WTC11 (cell line): Measurements from ENCODE around the gene GATB. TPM values are rescaled to one million over a fixed set of nuclear protein-coding genes. Genes with fewer than 3 reads are reported as not detected.

Experiments
- ATAC-seq: fragments of 200-7000 bp; cut with Tn5 transposase; 2 replicates; pipeline ENCODE4 v1.10.0; 2021; ENCODE audit warnings: mild to moderate bottlenecking, moderate library complexity
- CTCF ChIA-PET: fragments of 300-600 bp; sonication (Branson Sonifier 250); formaldehyde crosslinking; loops from one replicate; lab custom pipeline; 2021; ENCODE audit warnings: antibody characterized with exemption; lab: Charles Lee
- POLR2A ChIA-PET: fragments of 350-600 bp; sonication (Branson Sonifier 250); formaldehyde crosslinking; loops from one replicate; lab custom pipeline; 2021; ENCODE audit warnings: antibody characterized with exemption; lab: Charles Lee
- DNase-seq: peaks from one replicate; pipeline ENCODE4 v3.0.0; 2021; ENCODE audit warnings: low spot score
- H3K27ac Mint-ChIP-seq: 2 replicates; pipeline ENCODE4 v1.8.0; 2021; ENCODE audit warnings: mixed read lengths
- H3K27me3 Mint-ChIP-seq: 2 replicates; pipeline ENCODE4 v1.8.0; 2021; ENCODE audit warnings: low read depth, mild to moderate bottlenecking, moderate library complexity, mixed read lengths
- H3K36me3 Mint-ChIP-seq: 2 replicates; pipeline ENCODE4 v1.8.0; 2021; ENCODE audit warnings: mixed read lengths
- H3K4me1 Mint-ChIP-seq: 2 replicates; pipeline ENCODE4 v1.8.0; 2022; ENCODE audit warnings: mixed read lengths
- H3K4me3 Mint-ChIP-seq: 2 replicates; pipeline ENCODE4 v1.8.0; 2021; ENCODE audit warnings: mild to moderate bottlenecking, moderate library complexity, mixed read lengths
- H3K9me3 Mint-ChIP-seq: 2 replicates; pipeline ENCODE4 v1.8.0; 2021; ENCODE audit warnings: mixed read lengths
- CREM ChIP-seq: sonication (generic); formaldehyde crosslinking; IDR thresholded peaks from 2 replicates; pipeline ENCODE4 v1.8.1; 2022; ENCODE audit warnings: mild to moderate bottlenecking, missing genetic modification reagents, moderate library complexity
- ELF4 ChIP-seq: sonication (generic); formaldehyde crosslinking; IDR thresholded peaks from 2 replicates; pipeline ENCODE4 v1.8.1; 2022; ENCODE audit warnings: low read depth, mild to moderate bottlenecking, moderate library complexity, missing genetic modification reagents
- EMX1 ChIP-seq: fragments of 250-450 bp; sonication (Bioruptor Pico); IDR thresholded peaks from 2 replicates; pipeline ENCODE4 v1.8.0; 2021; ENCODE audit warnings: mild to moderate bottlenecking
- ETV6 ChIP-seq: sonication (generic); formaldehyde crosslinking; IDR thresholded peaks from 2 replicates; pipeline ENCODE4 v1.8.1; 2022; ENCODE audit warnings: mild to moderate bottlenecking, missing genetic modification reagents
- HMGA2 ChIP-seq: fragments of 250-450 bp; sonication (Bioruptor Pico); IDR thresholded peaks from 2 replicates; pipeline ENCODE4 v1.4.0; 2021; ENCODE audit warnings: mild to moderate bottlenecking, moderate library complexity
- PRRX2 ChIP-seq: fragments of 250-450 bp; sonication (Bioruptor Pico); IDR thresholded peaks from 2 replicates; pipeline ENCODE4 v1.8.0; 2021; ENCODE audit warnings: mild to moderate bottlenecking
- ZBTB21 ChIP-seq: sonication (generic); formaldehyde crosslinking; IDR thresholded peaks from 2 replicates; pipeline ENCODE4 v1.8.1; 2023; ENCODE audit warnings: mild to moderate bottlenecking, missing genetic modification reagents, borderline replicate concordance
- total RNA-seq: library from RNA; stranded (reverse); gene quantifications from 3 replicates; pipeline ENCODE4 v1.2.3, GENCODE V29; 2021
- TF ChIP-seq, protein P1 (sequence below): sonication (generic); formaldehyde crosslinking; IDR thresholded peaks from 2 replicates; pipeline ENCODE4 v1.8.0; 2022; ENCODE audit warnings: missing genetic modification reagents
- TF ChIP-seq, protein P2 (sequence below): fragments of 200-600 bp; IDR thresholded peaks from 2 replicates; pipeline ENCODE4 v1.8.0; 2022; ENCODE audit warnings: antibody characterized with exemption
- TF ChIP-seq, protein P3 (sequence below): sonication (generic); formaldehyde crosslinking; IDR thresholded peaks from 2 replicates; pipeline ENCODE4 v1.8.1; 2022; ENCODE audit warnings: low read depth, missing genetic modification reagents, borderline replicate concordance
- TF ChIP-seq, protein P4 (sequence below): sonication (generic); formaldehyde crosslinking; IDR thresholded peaks from 2 replicates; pipeline ENCODE4 v1.8.1; 2022; ENCODE audit warnings: low read depth, mild to moderate bottlenecking, moderate library complexity, missing genetic modification reagents, borderline replicate concordance
- TF ChIP-seq, protein P5 (sequence below): fragments of 250-450 bp; sonication (Bioruptor Pico); IDR thresholded peaks from 2 replicates; pipeline ENCODE4 v1.8.0; 2021; ENCODE audit warnings: mild to moderate bottlenecking
- TF ChIP-seq, protein P6 (sequence below): sonication (generic); formaldehyde crosslinking; IDR thresholded peaks from 2 replicates; pipeline ENCODE4 v1.8.1; 2023; ENCODE audit warnings: mild to moderate bottlenecking, missing genetic modification reagents, borderline replicate concordance
- TF ChIP-seq, protein P7 (sequence below): sonication (generic); formaldehyde crosslinking; IDR thresholded peaks from 2 replicates; pipeline ENCODE4 v1.8.1; 2023; ENCODE audit warnings: mild to moderate bottlenecking, moderate library complexity, missing genetic modification reagents

GATB gene
- total RNA-seq, 1 experiment from 2014 or later, result 22.7 TPM

DNA sequence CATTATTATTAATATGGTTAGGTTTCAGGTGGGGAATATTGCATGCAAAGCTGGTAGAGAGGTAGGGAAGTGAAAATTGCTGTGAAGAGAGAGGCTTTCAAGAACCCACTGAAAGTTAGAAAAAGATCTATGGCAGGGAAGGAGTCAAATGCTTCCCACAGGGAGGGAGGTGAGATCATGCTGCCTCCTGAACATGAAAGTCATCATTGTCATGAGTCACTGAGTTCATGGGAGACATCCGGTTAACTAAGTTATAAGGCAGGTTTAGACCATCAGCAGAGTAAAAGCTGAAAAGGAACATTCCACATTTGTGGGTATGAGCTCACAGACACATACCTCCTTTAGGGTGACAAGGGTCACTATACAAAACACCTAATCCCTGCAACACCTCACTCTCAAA is 16.2 kb downstream of the GATB start:
- no peak overlapping the region for H3K27ac Mint-ChIP-seq
- peaks cover 20% of the 10 kb centered on the region for H3K4me1 Mint-ChIP-seq

More for the DNA sequence above, 16.2 kb downstream of the GATB start:
- ATAC-seq (no peak), DNase-seq (no peak)
- POLR2A ChIA-PET, result no interaction called here
- Mint-ChIP-seq H3K36me3 (peaks cover 3% of the 10 kb centered on the region; the same call in 1 of the 2 replicates), H3K27me3 (no peaks in the 10 kb centered on the region), H3K9me3 (no peaks in the 10 kb centered on the region), H3K4me3 (no peak overlapping the region)
- TF ChIP-seq, protein P1, sequence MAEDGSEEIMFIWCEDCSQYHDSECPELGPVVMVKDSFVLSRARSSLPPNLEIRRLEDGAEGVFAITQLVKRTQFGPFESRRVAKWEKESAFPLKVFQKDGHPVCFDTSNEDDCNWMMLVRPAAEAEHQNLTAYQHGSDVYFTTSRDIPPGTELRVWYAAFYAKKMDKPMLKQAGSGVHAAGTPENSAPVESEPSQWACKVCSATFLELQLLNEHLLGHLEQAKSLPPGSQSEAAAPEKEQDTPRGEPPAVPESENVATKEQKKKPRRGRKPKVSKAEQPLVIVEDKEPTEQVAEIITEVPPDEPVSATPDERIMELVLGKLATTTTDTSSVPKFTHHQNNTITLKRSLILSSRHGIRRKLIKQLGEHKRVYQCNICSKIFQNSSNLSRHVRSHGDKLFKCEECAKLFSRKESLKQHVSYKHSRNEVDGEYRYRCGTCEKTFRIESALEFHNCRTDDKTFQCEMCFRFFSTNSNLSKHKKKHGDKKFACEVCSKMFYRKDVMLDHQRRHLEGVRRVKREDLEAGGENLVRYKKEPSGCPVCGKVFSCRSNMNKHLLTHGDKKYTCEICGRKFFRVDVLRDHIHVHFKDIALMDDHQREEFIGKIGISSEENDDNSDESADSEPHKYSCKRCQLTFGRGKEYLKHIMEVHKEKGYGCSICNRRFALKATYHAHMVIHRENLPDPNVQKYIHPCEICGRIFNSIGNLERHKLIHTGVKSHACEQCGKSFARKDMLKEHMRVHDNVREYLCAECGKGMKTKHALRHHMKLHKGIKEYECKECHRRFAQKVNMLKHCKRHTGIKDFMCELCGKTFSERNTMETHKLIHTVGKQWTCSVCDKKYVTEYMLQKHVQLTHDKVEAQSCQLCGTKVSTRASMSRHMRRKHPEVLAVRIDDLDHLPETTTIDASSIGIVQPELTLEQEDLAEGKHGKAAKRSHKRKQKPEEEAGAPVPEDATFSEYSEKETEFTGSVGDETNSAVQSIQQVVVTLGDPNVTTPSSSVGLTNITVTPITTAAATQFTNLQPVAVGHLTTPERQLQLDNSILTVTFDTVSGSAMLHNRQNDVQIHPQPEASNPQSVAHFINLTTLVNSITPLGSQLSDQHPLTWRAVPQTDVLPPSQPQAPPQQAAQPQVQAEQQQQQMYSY (CRISPR knock-in tag), result no peak
- TF ChIP-seq, protein P2, sequence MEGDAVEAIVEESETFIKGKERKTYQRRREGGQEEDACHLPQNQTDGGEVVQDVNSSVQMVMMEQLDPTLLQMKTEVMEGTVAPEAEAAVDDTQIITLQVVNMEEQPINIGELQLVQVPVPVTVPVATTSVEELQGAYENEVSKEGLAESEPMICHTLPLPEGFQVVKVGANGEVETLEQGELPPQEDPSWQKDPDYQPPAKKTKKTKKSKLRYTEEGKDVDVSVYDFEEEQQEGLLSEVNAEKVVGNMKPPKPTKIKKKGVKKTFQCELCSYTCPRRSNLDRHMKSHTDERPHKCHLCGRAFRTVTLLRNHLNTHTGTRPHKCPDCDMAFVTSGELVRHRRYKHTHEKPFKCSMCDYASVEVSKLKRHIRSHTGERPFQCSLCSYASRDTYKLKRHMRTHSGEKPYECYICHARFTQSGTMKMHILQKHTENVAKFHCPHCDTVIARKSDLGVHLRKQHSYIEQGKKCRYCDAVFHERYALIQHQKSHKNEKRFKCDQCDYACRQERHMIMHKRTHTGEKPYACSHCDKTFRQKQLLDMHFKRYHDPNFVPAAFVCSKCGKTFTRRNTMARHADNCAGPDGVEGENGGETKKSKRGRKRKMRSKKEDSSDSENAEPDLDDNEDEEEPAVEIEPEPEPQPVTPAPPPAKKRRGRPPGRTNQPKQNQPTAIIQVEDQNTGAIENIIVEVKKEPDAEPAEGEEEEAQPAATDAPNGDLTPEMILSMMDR, result no peak
- TF ChIP-seq, protein P3, sequence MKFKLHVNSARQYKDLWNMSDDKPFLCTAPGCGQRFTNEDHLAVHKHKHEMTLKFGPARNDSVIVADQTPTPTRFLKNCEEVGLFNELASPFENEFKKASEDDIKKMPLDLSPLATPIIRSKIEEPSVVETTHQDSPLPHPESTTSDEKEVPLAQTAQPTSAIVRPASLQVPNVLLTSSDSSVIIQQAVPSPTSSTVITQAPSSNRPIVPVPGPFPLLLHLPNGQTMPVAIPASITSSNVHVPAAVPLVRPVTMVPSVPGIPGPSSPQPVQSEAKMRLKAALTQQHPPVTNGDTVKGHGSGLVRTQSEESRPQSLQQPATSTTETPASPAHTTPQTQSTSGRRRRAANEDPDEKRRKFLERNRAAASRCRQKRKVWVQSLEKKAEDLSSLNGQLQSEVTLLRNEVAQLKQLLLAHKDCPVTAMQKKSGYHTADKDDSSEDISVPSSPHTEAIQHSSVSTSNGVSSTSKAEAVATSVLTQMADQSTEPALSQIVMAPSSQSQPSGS (CRISPR knock-in tag), result no peak
- TF ChIP-seq PRRX2 (CRISPR knock-in tag) (no peak), ETV6 (CRISPR knock-in tag) (no peak), ELF4 (no peak), ZBTB21 (CRISPR knock-in tag) (no peak), EMX1 (CRISPR knock-in tag) (no peak), HMGA2 (CRISPR knock-in tag) (no peak), CREM (CRISPR knock-in tag) (no peak)
- TF ChIP-seq, protein P4, sequence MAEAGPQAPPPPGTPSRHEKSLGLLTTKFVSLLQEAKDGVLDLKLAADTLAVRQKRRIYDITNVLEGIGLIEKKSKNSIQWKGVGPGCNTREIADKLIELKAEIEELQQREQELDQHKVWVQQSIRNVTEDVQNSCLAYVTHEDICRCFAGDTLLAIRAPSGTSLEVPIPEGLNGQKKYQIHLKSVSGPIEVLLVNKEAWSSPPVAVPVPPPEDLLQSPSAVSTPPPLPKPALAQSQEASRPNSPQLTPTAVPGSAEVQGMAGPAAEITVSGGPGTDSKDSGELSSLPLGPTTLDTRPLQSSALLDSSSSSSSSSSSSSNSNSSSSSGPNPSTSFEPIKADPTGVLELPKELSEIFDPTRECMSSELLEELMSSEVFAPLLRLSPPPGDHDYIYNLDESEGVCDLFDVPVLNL (CRISPR knock-in tag), result no peak
- TF ChIP-seq, protein P5, sequence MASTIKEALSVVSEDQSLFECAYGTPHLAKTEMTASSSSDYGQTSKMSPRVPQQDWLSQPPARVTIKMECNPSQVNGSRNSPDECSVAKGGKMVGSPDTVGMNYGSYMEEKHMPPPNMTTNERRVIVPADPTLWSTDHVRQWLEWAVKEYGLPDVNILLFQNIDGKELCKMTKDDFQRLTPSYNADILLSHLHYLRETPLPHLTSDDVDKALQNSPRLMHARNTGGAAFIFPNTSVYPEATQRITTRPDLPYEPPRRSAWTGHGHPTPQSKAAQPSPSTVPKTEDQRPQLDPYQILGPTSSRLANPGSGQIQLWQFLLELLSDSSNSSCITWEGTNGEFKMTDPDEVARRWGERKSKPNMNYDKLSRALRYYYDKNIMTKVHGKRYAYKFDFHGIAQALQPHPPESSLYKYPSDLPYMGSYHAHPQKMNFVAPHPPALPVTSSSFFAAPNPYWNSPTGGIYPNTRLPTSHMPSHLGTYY, result no peak
- TF ChIP-seq, protein P6, sequence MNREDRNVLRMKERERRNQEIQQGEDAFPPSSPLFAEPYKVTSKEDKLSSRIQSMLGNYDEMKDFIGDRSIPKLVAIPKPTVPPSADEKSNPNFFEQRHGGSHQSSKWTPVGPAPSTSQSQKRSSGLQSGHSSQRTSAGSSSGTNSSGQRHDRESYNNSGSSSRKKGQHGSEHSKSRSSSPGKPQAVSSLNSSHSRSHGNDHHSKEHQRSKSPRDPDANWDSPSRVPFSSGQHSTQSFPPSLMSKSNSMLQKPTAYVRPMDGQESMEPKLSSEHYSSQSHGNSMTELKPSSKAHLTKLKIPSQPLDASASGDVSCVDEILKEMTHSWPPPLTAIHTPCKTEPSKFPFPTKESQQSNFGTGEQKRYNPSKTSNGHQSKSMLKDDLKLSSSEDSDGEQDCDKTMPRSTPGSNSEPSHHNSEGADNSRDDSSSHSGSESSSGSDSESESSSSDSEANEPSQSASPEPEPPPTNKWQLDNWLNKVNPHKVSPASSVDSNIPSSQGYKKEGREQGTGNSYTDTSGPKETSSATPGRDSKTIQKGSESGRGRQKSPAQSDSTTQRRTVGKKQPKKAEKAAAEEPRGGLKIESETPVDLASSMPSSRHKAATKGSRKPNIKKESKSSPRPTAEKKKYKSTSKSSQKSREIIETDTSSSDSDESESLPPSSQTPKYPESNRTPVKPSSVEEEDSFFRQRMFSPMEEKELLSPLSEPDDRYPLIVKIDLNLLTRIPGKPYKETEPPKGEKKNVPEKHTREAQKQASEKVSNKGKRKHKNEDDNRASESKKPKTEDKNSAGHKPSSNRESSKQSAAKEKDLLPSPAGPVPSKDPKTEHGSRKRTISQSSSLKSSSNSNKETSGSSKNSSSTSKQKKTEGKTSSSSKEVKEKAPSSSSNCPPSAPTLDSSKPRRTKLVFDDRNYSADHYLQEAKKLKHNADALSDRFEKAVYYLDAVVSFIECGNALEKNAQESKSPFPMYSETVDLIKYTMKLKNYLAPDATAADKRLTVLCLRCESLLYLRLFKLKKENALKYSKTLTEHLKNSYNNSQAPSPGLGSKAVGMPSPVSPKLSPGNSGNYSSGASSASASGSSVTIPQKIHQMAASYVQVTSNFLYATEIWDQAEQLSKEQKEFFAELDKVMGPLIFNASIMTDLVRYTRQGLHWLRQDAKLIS (CRISPR knock-in tag), result no peak
- TF ChIP-seq, protein P7, sequence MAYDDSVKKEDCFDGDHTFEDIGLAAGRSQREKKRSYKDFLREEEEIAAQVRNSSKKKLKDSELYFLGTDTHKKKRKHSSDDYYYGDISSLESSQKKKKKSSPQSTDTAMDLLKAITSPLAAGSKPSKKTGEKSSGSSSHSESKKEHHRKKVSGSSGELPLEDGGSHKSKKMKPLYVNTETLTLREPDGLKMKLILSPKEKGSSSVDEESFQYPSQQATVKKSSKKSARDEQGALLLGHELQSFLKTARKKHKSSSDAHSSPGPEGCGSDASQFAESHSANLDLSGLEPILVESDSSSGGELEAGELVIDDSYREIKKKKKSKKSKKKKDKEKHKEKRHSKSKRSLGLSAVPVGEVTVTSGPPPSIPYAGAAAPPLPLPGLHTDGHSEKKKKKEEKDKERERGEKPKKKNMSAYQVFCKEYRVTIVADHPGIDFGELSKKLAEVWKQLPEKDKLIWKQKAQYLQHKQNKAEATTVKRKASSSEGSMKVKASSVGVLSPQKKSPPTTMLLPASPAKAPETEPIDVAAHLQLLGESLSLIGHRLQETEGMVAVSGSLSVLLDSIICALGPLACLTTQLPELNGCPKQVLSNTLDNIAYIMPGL (CRISPR knock-in tag), result no peak
- CTCF ChIA-PET, result no interaction called here
